T-helper 17 cell (primary cell): ENCODE data around the gene NSD1. TPM values are rescaled to one million over a fixed set of nuclear protein-coding genes. Genes with fewer than 3 reads are reported as not detected.
A peak's percentile ranks its signal among the peaks of the same experiment; 100 is the strongest.

Experiments
- ATAC-seq: fragments of 150-1000 bp; cut with Tn5 transposase; 2 replicates; pipeline ENCODE4 v1.10.0; 2021; ENCODE audit warnings: mild to moderate bottlenecking, moderate library complexity
- DNase-seq, 3 donors: peaks; one replicate each; pipeline versions ENCODE4 v3.0.0 to v3.0.0-alpha.2; 2020 to 2021
- H3K9me3 ChIP-seq: one replicate; pipeline ENCODE4 v1.7.0; 2013; ENCODE audit warnings: low read length, mild to moderate bottlenecking; ENCODE audit not compliant: control insufficient read depth, poor library complexity, severe bottlenecking
- H3K27ac Mint-ChIP-seq: one replicate; pipeline ENCODE4 v1.8.0; 2022; ENCODE audit warnings: mild to moderate bottlenecking, moderate library complexity, mixed read lengths
- H3K27me3 Mint-ChIP-seq: one replicate; pipeline ENCODE4 v1.8.0; 2022; ENCODE audit warnings: mixed read lengths
- H3K36me3 Mint-ChIP-seq: one replicate; pipeline ENCODE4 v1.8.0; 2022; ENCODE audit warnings: low read depth, mixed read lengths
- H3K4me1 Mint-ChIP-seq: one replicate; pipeline ENCODE4 v1.8.0; 2022; ENCODE audit warnings: mild to moderate bottlenecking, mixed read lengths
- H3K4me3 Mint-ChIP-seq: one replicate; pipeline ENCODE4 v1.8.0; 2022; ENCODE audit warnings: mild to moderate bottlenecking, moderate library complexity, mixed read lengths
- total RNA-seq, 4 donors: library from RNA in 2 of 4; stranded (reverse) in 2 of 4; gene quantifications; one replicate each; pipeline ENCODE4 v1.2.3 and lab custom pipeline; 2022 to 2026

NSD1 gene
- total RNA-seq, 2 donors from 2014 or later, result 103 TPM

DNA sequence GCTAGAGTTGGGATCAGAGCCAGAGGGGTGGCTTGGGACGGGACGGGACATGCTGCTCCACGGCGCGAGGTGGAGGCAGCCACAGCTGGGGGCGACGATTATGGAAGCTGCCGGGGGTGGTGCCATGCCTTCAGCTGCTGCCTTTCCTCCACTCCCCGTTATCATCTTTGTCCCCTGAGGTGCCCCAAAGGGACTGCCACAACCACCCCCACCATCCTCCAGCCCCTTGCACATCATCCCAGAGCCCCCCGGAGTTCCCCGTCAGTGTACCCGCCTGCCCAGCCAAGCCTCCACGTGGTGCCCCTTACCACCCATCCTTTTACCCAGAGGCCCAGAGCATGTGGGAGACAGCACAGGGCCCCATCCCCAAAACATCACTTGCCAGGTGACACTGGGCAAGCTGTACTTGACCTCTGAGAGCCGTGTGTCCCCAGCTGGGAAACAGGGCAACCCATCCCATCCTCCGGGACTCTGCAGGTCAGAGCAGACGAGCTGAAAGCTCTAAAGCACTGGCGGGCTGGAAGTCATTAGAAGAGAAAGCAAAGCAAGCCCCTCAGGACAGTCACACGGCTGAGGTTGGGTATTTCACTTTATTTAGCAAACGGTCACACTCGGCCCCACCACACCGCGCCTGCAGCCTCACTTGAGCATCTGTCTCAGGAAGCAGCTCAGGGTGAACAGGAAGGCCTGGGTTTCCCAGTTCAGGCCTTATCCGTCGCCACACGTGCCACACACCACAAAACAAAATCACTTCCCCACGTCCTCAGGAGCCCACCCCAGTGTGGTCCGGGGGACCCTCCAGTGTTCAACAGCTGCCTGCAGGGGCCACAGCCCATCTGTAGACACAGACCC lies 197.6 kb downstream of the NSD1 start:
- Mint-ChIP-seq H3K36me3 (peaks cover 10% of the 10 kb centered on the region), H3K4me3 (no peak overlapping the region)

DNA sequence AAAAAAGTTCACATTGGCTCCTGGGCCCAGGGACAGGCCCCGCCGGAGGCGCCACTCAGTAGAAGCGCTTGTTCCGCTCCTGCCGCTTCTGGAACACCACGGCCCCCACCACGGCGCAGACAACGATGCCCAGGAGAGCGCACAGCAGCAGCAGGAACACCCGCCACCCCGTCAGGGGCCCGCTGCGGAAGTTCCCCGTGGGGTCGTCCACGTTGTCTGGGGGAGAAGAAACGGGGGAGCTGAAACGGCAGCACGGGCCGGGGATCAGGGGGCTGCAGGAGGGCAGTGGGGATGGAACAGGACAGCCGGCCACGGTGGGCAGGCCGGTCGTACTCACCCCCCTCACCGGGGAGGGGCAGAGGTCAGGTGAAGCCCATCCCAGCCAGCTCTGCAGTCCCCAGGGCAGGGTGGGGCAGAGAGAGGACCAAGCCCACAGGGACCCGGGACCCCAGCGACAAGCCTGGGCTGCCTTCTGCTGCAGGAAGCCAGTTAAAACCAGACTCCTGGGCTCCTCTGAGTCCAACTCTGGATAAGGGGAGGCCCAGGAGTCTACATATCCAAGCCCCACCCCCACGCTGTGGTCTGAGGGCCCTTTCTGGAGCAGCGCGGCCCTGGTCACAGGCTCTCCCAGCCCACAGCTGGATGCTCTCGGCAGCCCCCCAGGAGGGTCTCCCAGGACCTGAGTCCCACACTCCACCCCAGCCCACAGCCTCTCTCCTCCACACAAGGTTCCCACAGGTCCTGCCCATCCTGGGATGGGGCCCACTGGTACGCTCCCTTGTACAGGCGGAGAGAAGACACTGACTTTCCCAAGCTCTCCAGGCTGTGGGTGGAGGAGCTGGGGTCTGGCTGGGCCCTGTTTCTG lies 198.7 kb downstream of the NSD1 start:
- DNase-seq (no peak), ATAC-seq (no peak)
- no peaks in the 10 kb centered on the region for H3K9me3 ChIP-seq
- Mint-ChIP-seq H3K4me1 (peaks cover 16% of the 10 kb centered on the region), H3K27me3 (no peaks in the 10 kb centered on the region), H3K27ac (no peak overlapping the region), H3K4me3 (no peak overlapping the region), H3K36me3 (peaks cover 12% of the 10 kb centered on the region)

More for the DNA sequence above, 197.6 kb downstream of the NSD1 start:
- peak; percentile 16 for ATAC-seq
- peaks cover 14% of the 10 kb centered on the region for H3K4me1 Mint-ChIP-seq
- H3K27me3 Mint-ChIP-seq, result no peaks in the 10 kb centered on the region
- no peak for DNase-seq
- H3K9me3 ChIP-seq, result no peaks in the 10 kb centered on the region
- H3K27ac Mint-ChIP-seq, result peak overlapping the region; percentile 37

DNA sequence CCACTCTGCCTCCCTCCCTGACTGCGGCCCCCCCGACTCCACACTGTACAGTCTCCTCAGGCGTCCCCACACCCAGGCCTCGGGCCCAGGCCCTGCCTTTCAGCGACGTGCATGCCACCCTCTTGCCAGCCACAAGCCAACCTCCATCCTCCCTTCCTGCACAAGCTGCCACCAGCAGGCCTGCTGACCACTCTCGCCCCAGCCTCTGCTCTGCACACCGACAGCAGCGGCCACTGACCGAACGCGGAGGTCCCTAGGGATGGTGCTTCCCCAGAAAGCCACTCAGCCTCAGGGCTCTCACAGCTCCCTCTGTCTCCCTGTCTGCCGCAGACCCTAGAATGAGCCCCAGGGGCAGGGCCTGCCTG lies 199.3 kb downstream of the NSD1 start:
- Mint-ChIP-seq H3K4me3 (no peak overlapping the region), H3K27ac (no peak overlapping the region), H3K4me1 (peaks cover 14% of the 10 kb centered on the region), H3K36me3 (peaks cover 12% of the 10 kb centered on the region), H3K27me3 (no peaks in the 10 kb centered on the region)
- DNase-seq (no peak), ATAC-seq (no peak)
- no peaks in the 10 kb centered on the region for H3K9me3 ChIP-seq

DNA sequence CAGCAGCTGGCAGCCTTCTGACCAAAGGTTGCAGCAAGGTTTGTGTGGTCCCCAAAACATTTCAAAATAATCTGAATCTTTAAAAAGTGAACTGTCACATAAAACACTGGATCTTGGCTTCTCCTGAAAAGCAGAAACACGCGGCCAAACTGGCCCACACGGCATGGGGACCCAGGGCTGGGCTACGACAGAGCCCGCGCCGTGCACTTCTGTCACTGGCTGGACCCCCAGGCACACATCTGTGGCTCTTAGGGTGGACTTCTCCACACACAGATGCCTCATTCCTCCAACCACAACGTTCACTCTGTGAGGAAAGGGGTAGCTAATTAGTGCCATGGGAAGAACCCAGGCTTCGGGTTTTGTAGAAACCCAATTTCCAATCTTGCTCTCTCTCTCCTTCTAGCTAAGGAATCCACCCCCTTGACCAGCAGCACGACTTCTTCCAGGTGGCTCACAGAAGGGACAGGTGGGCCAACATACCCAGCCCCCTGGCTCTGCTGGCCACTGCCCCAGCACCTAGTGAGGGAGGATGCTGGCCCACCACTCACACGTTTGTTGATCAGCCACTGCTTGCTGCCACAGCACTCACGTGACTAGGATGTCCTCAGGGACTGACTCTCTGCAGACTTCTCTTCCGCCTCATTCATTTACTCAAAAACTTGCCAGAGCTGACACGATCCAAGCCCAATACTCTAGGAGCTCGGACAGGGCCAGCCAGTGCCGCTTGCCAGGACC lies 200.0 kb downstream of the NSD1 start:
- DNase-seq (no peak), ATAC-seq (no peak)
- peaks cover 14% of the 10 kb centered on the region for H3K4me1 Mint-ChIP-seq
- H3K9me3 ChIP-seq, result no peaks in the 10 kb centered on the region
- no peaks in the 10 kb centered on the region for H3K27me3 Mint-ChIP-seq
- no peak overlapping the region for H3K4me3 Mint-ChIP-seq
- no peak overlapping the region for H3K27ac Mint-ChIP-seq
- H3K36me3 Mint-ChIP-seq, result peaks cover 12% of the 10 kb centered on the region

DNA sequence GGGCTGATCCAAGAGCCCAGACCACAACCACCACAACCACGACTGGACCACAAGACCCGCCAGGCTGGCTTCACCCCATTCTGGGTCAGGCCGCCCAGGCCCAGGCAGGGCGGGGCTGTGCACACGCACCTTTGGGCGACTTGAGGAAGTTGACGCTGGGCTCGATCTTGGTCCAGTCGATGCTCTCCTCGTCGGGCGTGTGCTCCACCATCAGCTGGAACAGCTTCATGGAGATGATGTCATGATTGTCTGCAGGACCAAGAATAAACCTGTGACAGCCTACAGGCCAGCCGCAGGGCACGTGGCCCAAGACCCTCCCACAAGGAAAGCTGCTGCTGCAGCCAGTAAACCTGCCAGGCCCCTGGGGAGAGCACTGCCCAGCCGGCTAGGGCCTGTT lies 200.6 kb downstream of the NSD1 start:
- no peak overlapping the region for H3K4me3 Mint-ChIP-seq
- peaks cover 12% of the 10 kb centered on the region for H3K36me3 Mint-ChIP-seq
- no peak for DNase-seq
- no peaks in the 10 kb centered on the region for H3K27me3 Mint-ChIP-seq
- no peaks in the 10 kb centered on the region for H3K9me3 ChIP-seq
- no peak for ATAC-seq
- no peak overlapping the region for H3K27ac Mint-ChIP-seq
- peaks cover 14% of the 10 kb centered on the region for H3K4me1 Mint-ChIP-seq

DNA sequence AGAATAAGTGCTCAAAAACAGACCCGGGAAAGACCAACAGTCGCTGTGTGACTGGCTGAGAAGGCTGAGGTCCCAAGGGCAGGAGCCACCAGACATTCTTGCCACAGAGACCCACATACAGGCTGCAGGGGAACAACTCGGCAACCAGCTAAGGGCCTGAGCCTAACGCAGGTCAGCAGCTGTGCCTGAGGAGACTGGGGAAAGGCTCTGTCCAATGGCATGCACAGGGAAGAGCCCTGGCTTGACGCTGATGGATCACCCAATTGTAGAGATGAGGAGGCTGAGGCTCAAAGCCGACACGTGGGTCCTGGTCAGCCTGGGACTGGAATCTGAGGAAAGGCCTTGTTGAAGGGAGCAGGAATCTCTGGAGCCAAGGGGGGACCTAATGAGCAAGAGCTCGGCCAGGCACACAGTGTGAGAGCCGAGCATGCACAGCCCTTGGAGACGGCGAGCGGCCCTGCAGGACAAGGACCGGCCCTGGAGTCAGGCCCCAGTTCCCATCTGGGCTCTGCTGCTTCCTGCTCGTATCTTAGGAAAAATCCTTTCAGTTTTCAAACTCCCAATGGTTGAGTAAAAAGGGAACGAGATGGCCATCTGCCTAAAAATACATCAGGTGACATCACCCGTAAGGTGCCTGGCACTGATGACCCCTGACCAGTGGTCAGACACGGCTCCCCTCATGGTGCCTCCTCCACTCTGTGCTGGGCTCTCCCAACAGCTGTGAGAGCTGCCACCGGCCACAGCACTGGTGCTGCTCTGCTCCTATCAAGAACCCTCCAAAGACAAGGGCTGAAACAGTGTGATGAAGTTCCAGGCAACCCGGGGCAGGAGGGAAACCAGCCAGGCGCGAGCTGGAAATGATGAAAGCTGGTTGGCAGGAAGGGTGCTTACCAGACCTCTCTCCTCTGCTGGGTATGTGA lies 201.5 kb downstream of the NSD1 start:
- Mint-ChIP-seq H3K4me3 (no peak overlapping the region), H3K36me3 (peaks cover 15% of the 10 kb centered on the region), H3K27me3 (no peaks in the 10 kb centered on the region), H3K4me1 (peaks cover 17% of the 10 kb centered on the region), H3K27ac (peak overlapping the region; percentile 29)
- ATAC-seq, result no peak
- H3K9me3 ChIP-seq, result no peaks in the 10 kb centered on the region
- no peak for DNase-seq

DNA sequence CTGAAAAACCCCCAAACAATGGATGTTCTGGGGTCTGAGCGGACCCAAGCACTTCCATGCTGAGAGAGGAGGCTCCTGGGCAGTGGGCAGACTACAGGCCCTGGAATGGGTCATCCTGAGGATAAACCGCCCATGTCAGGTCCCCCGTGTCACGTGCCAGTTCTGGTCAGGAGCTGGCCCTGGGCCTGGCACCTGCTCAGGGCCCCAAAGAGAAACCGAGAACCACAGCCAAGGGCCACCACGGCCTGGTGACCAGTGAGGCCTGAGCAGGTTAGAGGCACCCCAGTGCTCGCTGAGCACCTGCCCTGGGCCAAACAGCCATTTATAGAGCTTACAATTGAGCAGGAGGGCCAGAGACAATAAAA lies 202.1 kb downstream of the NSD1 start:
- H3K9me3 ChIP-seq, result no peaks in the 10 kb centered on the region
- no peaks in the 10 kb centered on the region for H3K27me3 Mint-ChIP-seq
- DNase-seq, result no peak
- H3K4me1 Mint-ChIP-seq, result peaks cover 16% of the 10 kb centered on the region
- peaks cover 13% of the 10 kb centered on the region for H3K36me3 Mint-ChIP-seq
- ATAC-seq, result no peak
- no peak overlapping the region for H3K4me3 Mint-ChIP-seq
- H3K27ac Mint-ChIP-seq, result no peak overlapping the region

DNA sequence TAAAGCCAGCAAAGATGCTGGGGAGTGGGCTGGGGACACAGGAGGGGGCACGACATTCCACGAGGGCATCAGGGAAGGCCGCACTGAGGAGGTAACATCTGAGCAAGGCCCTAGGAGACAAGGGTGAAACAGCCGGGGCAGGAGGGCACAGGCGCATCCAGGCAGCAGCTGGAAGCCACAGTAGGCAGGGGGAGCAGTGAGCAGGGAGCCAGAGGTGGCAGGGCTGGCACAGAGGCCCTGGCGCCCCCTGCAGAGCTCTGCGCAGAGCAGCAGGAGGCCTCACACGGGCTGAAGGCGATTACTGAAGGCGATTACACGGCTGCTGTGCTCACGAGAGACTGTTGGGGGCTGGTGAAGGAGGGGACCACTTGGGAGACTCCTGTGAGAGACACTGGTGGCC lies 202.5 kb downstream of the NSD1 start:
- H3K9me3 ChIP-seq, result no peaks in the 10 kb centered on the region
- peaks cover 15% of the 10 kb centered on the region for H3K4me1 Mint-ChIP-seq
- peaks cover 12% of the 10 kb centered on the region for H3K36me3 Mint-ChIP-seq
- DNase-seq (no peak), ATAC-seq (peak; percentile 57)
- H3K27me3 Mint-ChIP-seq, result no peaks in the 10 kb centered on the region
- no peak overlapping the region for H3K27ac Mint-ChIP-seq
- H3K4me3 Mint-ChIP-seq, result no peak overlapping the region

DNA sequence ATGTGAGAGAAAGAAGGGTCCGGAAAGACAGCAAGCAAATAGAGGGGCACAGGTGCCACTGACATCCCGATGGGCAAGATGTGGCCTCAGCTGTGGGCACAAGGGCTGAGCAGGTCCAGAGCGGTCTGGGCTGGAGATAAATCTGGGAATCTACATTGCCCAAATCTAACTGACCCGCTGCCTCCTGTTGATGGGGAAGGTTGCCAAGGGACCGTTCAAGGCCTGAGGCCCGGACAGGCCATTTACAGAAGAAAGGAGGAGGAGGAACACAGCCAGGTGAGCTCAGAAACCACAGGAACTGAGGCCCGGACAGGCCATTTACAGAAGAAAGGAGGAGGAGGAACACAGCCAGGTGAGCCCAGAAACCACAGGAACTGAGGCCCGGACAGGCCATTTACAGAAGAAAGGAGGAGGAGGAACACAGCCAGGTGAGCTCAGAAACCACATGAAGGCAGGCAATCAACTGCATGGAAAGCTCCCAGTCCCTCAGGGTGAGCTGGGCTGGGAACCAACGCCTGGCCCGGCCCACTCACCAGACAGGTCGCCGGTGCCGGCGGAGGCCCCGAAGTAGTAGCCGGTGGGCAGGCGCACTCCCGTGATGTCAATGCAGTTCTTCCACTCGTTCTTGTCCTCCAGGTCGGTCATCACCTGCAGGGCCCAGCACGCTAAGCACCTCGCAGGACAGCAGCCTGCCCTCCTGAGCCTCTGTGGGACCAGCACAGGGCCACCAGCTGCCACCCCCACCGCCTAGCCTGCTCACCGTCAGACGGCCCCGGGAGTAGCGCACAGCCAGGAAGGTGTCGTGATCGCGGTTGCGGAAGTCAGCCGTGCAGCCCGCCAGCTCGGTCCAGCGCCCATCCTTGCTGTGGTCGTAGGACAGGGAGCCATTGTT lies 203.3 kb downstream of the NSD1 start:
- H3K4me1 Mint-ChIP-seq, result peaks cover 20% of the 10 kb centered on the region
- DNase-seq (no peak), ATAC-seq (no peak)
- peaks cover 10% of the 10 kb centered on the region for H3K36me3 Mint-ChIP-seq
- no peaks in the 10 kb centered on the region for H3K9me3 ChIP-seq
- H3K27me3 Mint-ChIP-seq, result no peaks in the 10 kb centered on the region
- no peak overlapping the region for H3K4me3 Mint-ChIP-seq
- no peak overlapping the region for H3K27ac Mint-ChIP-seq

DNA sequence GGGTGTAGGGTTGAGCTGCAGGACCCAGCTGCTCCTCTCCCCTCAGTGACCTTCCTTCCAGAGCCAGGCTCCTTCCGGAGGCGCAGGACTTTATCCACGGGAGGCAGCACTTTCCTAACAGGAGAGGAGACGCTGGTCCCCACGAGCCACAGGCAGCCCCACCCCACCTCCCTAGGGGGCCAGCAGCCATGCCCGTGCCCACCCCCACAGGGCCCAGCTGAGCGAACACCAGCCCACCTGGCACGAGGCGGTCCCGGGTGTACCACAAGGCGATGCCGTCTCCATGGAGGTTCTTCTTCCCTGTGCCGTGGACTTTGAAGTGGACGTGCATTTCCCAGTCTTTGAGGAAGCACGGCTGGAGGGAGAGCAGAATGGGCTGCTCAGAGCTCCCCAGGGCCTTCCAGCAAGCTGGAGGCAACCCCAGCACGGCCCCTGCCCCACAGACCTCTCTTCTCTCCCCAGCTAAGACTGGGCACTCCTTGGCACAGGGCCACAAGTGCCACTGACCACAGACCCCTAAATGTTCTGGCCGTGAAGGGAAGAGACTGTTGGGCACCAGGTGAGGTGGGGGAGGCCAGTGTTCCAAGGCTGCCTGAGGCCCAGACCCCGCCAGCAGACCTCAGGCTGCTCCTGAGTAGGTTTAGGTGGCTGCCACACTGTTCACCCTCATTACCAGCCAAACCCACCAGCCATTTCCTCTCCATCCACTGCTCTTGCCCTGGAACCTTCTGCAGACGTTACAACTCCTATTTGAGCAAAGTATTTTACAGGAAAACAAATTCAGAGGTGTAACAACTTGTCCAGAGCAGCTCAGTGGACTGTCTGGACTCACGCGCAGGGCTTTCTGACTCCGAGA lies 204.9 kb downstream of the NSD1 start:
- ATAC-seq (no peak), DNase-seq (no peak)
- H3K36me3 Mint-ChIP-seq, result peaks cover 10% of the 10 kb centered on the region
- no peak overlapping the region for H3K27ac Mint-ChIP-seq
- no peak overlapping the region for H3K4me3 Mint-ChIP-seq
- no peaks in the 10 kb centered on the region for H3K9me3 ChIP-seq
- H3K4me1 Mint-ChIP-seq, result peaks cover 24% of the 10 kb centered on the region
- H3K27me3 Mint-ChIP-seq, result no peaks in the 10 kb centered on the region

DNA sequence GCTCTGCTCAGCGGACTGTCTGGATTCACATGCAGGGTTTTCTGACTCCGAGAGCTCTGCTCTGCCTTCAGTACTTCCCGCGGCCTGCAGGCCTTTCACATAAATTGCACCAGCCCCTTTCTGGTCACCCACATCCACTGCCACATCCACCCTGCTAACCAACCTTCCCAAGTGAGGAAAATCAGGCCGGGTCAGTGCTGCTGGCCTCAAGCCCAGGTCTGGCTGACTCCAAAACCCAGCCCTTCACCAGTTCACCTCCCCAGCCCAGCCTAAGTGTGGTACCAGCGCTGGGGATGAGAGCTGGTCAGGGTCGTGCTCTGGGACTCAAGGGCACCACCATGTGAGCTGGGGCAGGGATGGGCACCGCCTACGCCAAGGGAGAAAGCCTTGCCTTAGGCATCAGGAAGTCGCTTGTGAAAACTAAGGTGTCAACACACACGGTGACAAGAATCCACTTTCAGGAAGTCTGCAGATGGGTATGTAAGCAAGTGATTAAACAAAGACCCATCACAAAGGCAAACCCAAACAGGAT lies 205.6 kb downstream of the NSD1 start:
- Mint-ChIP-seq H3K4me1 (peaks cover 23% of the 10 kb centered on the region), H3K4me3 (peak overlapping the region; percentile 3), H3K27me3 (no peaks in the 10 kb centered on the region), H3K36me3 (peaks cover 10% of the 10 kb centered on the region), H3K27ac (peak overlapping the region; percentile 2)
- no peaks in the 10 kb centered on the region for H3K9me3 ChIP-seq
- DNase-seq (no peak), ATAC-seq (no peak)
